ENCODE data around the gene PELO. TPM values are rescaled to one million over a fixed set of nuclear protein-coding genes. Genes with fewer than 3 reads are reported as not detected.
"Not testable (repeated sequence)": the region's sequence is repeated elsewhere in the genome, so short reads cannot be mapped to it uniquely, and the experiment has no call there.

The PELO gene
- total RNA-seq = 10.6 and 17.7 TPM in 2 replicates

- DNase-seq (ENCODE audit: low read depth) = no peak
- peak; percentile 44 for TF ChIP-seq CTCF (conservative IDR thresholded peaks at IDR 0.05; ENCODE audit: low read depth, low read length)
- H3K4me3 ChIP-seq (ENCODE audit: low read depth, low read length) = peak within 1 kb of the TSS; percentile 63
Measured at GRCh38 chr5:52787600-52788504, at the start of gene PELO, which contains the start of gene ITGA1. Gene PELO (plus strand): TSS chr5:52787916. CDS start chr5:52800395, 12,479 bp downstream. Gene ITGA1 (plus strand): TSS chr5:52787916. CDS start chr5:52788354, 438 bp downstream.

GRCh38 chr5:52738095-52738506 is 49.6 kb upstream of the PELO start:
- peak; percentile 15 for DNase-seq (ENCODE audit: low read depth)
- H3K4me3 ChIP-seq (ENCODE audit: low read depth, low read length) = no peak overlapping the region
- TF ChIP-seq CTCF (conservative IDR thresholded peaks at IDR 0.05; ENCODE audit: low read depth, low read length) = no peak

- TF ChIP-seq CTCF (conservative IDR thresholded peaks at IDR 0.05; ENCODE audit: low read depth, low read length) = no peak
- H3K4me3 ChIP-seq (ENCODE audit: low read depth, low read length) = no peak overlapping the region
- no peak for DNase-seq (ENCODE audit: low read depth)
Measured at GRCh38 chr5:52740007-52740406, 47.7 kb upstream of the PELO start.

- H3K4me3 ChIP-seq (ENCODE audit: low read depth, low read length) = no peak overlapping the region
- TF ChIP-seq CTCF (conservative IDR thresholded peaks at IDR 0.05; ENCODE audit: low read depth, low read length) = no peak
- no peak for DNase-seq (ENCODE audit: low read depth)
Measured at GRCh38 chr5:52743012-52743411, 44.7 kb upstream of the PELO start.

- H3K4me3 ChIP-seq (ENCODE audit: low read depth, low read length) = no peak overlapping the region
- TF ChIP-seq CTCF (conservative IDR thresholded peaks at IDR 0.05; ENCODE audit: low read depth, low read length) = no peak
- DNase-seq (ENCODE audit: low read depth) = no peak
Measured at GRCh38 chr5:52743529-52743928, 44.2 kb upstream of the PELO start.

- DNase-seq (ENCODE audit: low read depth) = no peak
- TF ChIP-seq CTCF (conservative IDR thresholded peaks at IDR 0.05; ENCODE audit: low read depth, low read length) = no peak
- no peak overlapping the region for H3K4me3 ChIP-seq (ENCODE audit: low read depth, low read length)
Measured at GRCh38 chr5:52743970-52744369, 43.7 kb upstream of the PELO start.

- not testable (repeated sequence) for DNase-seq (ENCODE audit: low read depth); H3K4me3 ChIP-seq (ENCODE audit: low read depth, low read length)
Measured at GRCh38 chr5:52744867-52745458, 42.8 kb upstream of the PELO start.
